SHP77 treated with DMSO at 0.1 percent for 48 hours (cell line): ENCODE measurements around the gene PFKFB3.

Experiments
- DNase-seq: peaks from one replicate; lab custom pipeline; 2025; lab: John Stamatoyannopoulos, UW

Gene PFKFB3

GRCh38 chr10:6220418-6221191 is 17.9 kb downstream of the PFKFB3 start:
- DNase-seq: no peak

GRCh38 chr10:6221192-6221940 is 18.6 kb downstream of the PFKFB3 start:
- DNase-seq: no peak

GRCh38 chr10:6221971-6222751 is 19.4 kb downstream of the PFKFB3 start:
- no peak for DNase-seq

- no peak for DNase-seq
These were observed 20.0 kb downstream of the PFKFB3 start for GRCh38 chr10:6222755-6223154.

GRCh38 chr10:6223981-6224380 is 21.2 kb downstream of the PFKFB3 start:
- no peak for DNase-seq

GRCh38 chr10:6224781-6225180 is 22.0 kb downstream of the PFKFB3 start:
- no peak for DNase-seq

GRCh38 chr10:6225263-6225814 is 22.6 kb downstream of the PFKFB3 start:
- DNase-seq: no peak

GRCh38 chr10:6226216-6226615 is 23.5 kb downstream of the PFKFB3 start:
- DNase-seq: no peak

GRCh38 chr10:6227346-6227745 is 24.6 kb downstream of the PFKFB3 start:
- DNase-seq: no peak

GRCh38 chr10:6228010-6228511 is 25.3 kb downstream of the PFKFB3 start:
- DNase-seq: no peak

- DNase-seq: no peak
These were observed 25.9 kb downstream of the PFKFB3 start for GRCh38 chr10:6228647-6229046.

GRCh38 chr10:6229290-6229689 is 26.6 kb downstream of the PFKFB3 start:
- no peak for DNase-seq

- DNase-seq: no peak
These were observed 27.0 kb downstream of the PFKFB3 start for GRCh38 chr10:6229746-6230145.

- DNase-seq: no peak
These were observed 27.6 kb downstream of the PFKFB3 start for GRCh38 chr10:6230315-6230714.

GRCh38 chr10:6231146-6231545 is 28.4 kb downstream of the PFKFB3 start:
- no peak for DNase-seq

GRCh38 chr10:6231730-6232129 is 29.0 kb downstream of the PFKFB3 start:
- DNase-seq: no peak

GRCh38 chr10:6232225-6232807 is 29.6 kb downstream of the PFKFB3 start:
- no peak for DNase-seq

- no peak for DNase-seq
These were observed 30.4 kb downstream of the PFKFB3 start for GRCh38 chr10:6232846-6233724.

GRCh38 chr10:6233725-6234277 is 31.1 kb downstream of the PFKFB3 start:
- DNase-seq: no peak

GRCh38 chr10:6234371-6234770 is 31.6 kb downstream of the PFKFB3 start:
- DNase-seq: no peak
